ENCODE measurements around the gene SLC5A9.

GRCh38 chr1:48182439-48182838, 40.1 kb upstream of the SLC5A9 start:
- TF ChIP-seq, protein P1, sequence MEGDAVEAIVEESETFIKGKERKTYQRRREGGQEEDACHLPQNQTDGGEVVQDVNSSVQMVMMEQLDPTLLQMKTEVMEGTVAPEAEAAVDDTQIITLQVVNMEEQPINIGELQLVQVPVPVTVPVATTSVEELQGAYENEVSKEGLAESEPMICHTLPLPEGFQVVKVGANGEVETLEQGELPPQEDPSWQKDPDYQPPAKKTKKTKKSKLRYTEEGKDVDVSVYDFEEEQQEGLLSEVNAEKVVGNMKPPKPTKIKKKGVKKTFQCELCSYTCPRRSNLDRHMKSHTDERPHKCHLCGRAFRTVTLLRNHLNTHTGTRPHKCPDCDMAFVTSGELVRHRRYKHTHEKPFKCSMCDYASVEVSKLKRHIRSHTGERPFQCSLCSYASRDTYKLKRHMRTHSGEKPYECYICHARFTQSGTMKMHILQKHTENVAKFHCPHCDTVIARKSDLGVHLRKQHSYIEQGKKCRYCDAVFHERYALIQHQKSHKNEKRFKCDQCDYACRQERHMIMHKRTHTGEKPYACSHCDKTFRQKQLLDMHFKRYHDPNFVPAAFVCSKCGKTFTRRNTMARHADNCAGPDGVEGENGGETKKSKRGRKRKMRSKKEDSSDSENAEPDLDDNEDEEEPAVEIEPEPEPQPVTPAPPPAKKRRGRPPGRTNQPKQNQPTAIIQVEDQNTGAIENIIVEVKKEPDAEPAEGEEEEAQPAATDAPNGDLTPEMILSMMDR (conservative IDR thresholded peaks at IDR 0.05) = no peak
- no peak for TF ChIP-seq ZFX (IDR thresholded peaks at IDR 0.05)
